Measurements from ENCODE around the gene GSK3A. TPM values are rescaled to one million over a fixed set of nuclear protein-coding genes. Genes with fewer than 3 reads are reported as not detected.
A peak's percentile ranks its signal among the peaks of the same experiment; 100 is the strongest.

GSK3A gene
- total RNA-seq, 1 experiment from 2014 or later, result 44.6 TPM

DNA sequence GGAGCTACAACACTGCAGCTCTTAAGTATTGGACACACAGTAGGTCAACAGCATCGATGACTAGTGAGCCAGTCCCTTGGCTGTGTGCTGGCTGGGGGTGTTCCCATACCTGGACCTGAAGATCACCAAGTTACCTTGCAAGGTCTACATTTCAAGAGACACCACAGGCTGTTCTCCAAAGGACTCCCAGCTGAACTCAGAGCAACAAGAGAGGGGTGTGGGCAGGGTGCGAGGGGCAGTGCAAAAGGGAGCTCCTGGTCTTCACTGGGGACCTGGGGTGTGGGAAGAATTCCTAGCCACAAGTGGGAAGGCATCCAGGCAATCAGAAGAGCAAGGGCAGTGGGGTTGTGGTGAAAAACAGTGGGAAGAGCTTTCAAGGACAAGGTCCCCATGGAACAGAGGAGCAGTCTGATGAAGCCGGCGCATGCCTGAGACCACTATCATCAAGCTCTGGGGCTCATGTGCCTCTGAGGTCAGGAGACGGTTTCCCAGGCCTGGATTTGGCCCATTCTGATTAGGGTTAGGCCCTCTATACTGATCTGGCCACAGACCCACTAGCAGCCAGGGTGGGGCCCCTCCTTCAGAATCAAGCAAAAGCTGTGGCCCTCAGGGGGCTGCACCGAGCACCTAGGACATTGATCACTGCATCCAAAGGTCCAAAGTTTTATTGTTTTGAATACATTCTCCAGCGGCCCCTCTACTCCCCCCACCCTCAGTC, 4.7 kb upstream of the GSK3A start:
- Histone ChIP-seq H2AFZ (no peak overlapping the region), H3F3A (ENCODE audit: insufficient read depth, low read depth) (peaks cover 23% of the 10 kb centered on the region), H3K4me3 (no peak overlapping the region), H3K4me2 (no peak overlapping the region), H3K27ac (no peak overlapping the region; the same call in 1 of the 2 replicates), H3K36me3 (ENCODE audit: low read depth) (no peaks in the 10 kb centered on the region), H3K4me1 (replicated peaks; ENCODE audit: insufficient read depth) (0 out of 2 replicates have a peak, but pooled peaks cover 6% of the 10 kb centered on the region), H3K9me3 (ENCODE audit: insufficient read depth, low read depth) (no peaks in the 10 kb centered on the region), H3K79me2 (ENCODE audit: low read depth) (peaks cover 20% of the 10 kb centered on the region), H4K20me1 (ENCODE audit: insufficient read depth) (peaks cover 14% of the 10 kb centered on the region; the same call in 1 of the 2 replicates), H3K9me2 (ENCODE audit: insufficient read depth) (no peaks in the 10 kb centered on the region), H3K27me3 (ENCODE audit: insufficient read depth, low read depth) (no peaks in the 10 kb centered on the region)
- ChIA-PET CTCF (interaction anchor here (1.9 kb wide), 1 partner anchor 32 kb away, joined by 7 read pairs; no protein-coding TSS in a partner anchor), POLR2A (ENCODE audit: unreplicated experiment) (interaction anchor here (0.5 to 0.7 kb wide), 4 partner anchors 34 to 1421 kb away, joined by 3 to 11 read pairs (median 5); no protein-coding TSS in a partner anchor)
- no peak for TF ChIP-seq EZH2 (IDR thresholded peaks at IDR 0.05; ENCODE audit: low read depth)
- TF ChIP-seq, protein P1, sequence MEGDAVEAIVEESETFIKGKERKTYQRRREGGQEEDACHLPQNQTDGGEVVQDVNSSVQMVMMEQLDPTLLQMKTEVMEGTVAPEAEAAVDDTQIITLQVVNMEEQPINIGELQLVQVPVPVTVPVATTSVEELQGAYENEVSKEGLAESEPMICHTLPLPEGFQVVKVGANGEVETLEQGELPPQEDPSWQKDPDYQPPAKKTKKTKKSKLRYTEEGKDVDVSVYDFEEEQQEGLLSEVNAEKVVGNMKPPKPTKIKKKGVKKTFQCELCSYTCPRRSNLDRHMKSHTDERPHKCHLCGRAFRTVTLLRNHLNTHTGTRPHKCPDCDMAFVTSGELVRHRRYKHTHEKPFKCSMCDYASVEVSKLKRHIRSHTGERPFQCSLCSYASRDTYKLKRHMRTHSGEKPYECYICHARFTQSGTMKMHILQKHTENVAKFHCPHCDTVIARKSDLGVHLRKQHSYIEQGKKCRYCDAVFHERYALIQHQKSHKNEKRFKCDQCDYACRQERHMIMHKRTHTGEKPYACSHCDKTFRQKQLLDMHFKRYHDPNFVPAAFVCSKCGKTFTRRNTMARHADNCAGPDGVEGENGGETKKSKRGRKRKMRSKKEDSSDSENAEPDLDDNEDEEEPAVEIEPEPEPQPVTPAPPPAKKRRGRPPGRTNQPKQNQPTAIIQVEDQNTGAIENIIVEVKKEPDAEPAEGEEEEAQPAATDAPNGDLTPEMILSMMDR (conservative IDR thresholded peaks at IDR 0.05), result no peak
- no peak for DNase-seq
- intact Hi-C loops (cut with micrococcal nuclease; ENCODE audit: unreplicated experiment), result no loop called here
- no TSS peak for BruUV-seq (replicated peaks)

DNA sequence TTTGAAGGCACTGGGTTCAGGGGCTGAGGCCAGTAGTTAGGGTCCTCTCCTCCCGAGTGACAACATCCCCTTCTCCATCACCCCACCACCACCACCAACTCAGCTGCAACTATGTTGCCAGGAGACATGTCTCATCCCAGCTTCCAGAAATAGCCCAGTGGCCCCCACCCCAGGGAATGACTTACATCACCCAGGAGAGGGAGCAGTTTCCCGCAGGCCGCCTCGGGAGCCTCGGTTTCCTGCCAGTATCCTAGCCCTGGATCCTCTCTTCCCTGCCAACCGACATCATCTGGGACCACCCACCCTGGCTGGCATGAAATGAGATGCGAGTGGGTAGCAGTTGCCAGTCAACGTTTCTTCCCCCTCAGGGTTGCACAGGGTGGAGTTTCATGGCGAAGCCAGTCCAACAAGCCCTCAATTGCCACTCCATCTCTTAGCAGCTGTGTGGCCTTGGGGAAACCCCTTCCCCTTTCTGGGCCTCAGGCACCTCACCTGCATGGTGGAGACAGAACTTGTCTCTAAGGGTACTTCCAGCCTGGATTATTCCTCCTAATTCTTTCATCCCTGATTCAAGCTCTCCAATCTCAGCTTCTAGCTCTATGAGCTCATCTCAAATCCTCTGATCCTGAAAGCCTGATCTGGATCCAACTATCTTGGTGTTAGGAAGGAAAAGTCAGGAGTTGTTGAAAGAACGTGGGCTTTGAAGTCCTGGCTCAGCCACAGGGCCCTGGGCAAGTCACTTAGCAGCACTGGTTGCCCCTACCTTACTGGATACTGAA, 3.9 kb upstream of the GSK3A start:
- Histone ChIP-seq H3K4me2 (no peak overlapping the region), H3K79me2 (ENCODE audit: low read depth) (peaks cover 21% of the 10 kb centered on the region), H2AFZ (no peak overlapping the region), H3K36me3 (ENCODE audit: low read depth) (no peaks in the 10 kb centered on the region), H4K20me1 (ENCODE audit: insufficient read depth) (peaks cover 14% of the 10 kb centered on the region; the same call in 1 of the 2 replicates), H3K9me2 (ENCODE audit: insufficient read depth) (no peaks in the 10 kb centered on the region), H3K4me3 (no peak overlapping the region), H3K9me3 (ENCODE audit: insufficient read depth, low read depth) (no peaks in the 10 kb centered on the region), H3K27me3 (ENCODE audit: insufficient read depth, low read depth) (no peaks in the 10 kb centered on the region), H3K4me1 (replicated peaks; ENCODE audit: insufficient read depth) (peaks cover 9% of the 10 kb centered on the region), H3F3A (ENCODE audit: insufficient read depth, low read depth) (peaks cover 23% of the 10 kb centered on the region), H3K27ac (no peak overlapping the region; the same call in 1 of the 2 replicates)
- ChIA-PET CTCF (interaction anchor here (1.9 kb wide), 1 partner anchor 33 kb away, joined by 7 read pairs; no protein-coding TSS in a partner anchor), POLR2A (ENCODE audit: unreplicated experiment) (interaction anchor here (0.6 to 0.7 kb wide), 2 partner anchors 195 to 1422 kb away, joined by 4 to 6 read pairs; no protein-coding TSS in a partner anchor)
- TF ChIP-seq, protein P1 (conservative IDR thresholded peaks at IDR 0.05), result no peak
- TF ChIP-seq EZH2 (IDR thresholded peaks at IDR 0.05; ENCODE audit: low read depth), result no peak
- DNase-seq, result peak in 1 of 2 experiments; percentile 31
- intact Hi-C loops (cut with micrococcal nuclease; ENCODE audit: unreplicated experiment), result no loop called here
- BruUV-seq (replicated peaks), result no TSS peak

DNA sequence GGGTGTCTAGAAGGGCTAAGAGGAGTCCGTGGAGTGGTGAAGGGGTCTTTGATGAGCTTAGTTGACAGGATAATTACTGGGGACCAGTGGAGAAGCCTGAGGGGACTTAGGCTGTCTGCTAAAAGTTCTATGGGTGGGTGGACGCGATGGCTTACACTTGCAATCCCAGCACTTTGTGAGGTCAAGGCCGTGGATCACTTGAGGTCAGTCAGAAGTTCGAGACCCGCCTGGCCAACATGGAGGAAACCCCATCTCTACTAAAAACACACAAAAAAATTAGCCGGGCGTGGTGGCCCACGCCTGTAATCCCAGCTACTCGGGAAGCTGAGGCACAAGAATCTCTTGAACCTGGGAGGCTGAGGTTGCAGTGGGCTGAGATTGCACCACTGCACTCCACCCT, 2.8 kb upstream of the GSK3A start:
- intact Hi-C loops (cut with micrococcal nuclease; ENCODE audit: unreplicated experiment), result no loop called here
- Histone ChIP-seq H3K79me2 (ENCODE audit: low read depth) (peaks cover 28% of the 10 kb centered on the region), H3K4me1 (replicated peaks; ENCODE audit: insufficient read depth) (peaks cover 17% of the 10 kb centered on the region), H3K9me2 (ENCODE audit: insufficient read depth) (no peaks in the 10 kb centered on the region), H2AFZ (no peak overlapping the region), H4K20me1 (ENCODE audit: insufficient read depth) (peaks cover 6% of the 10 kb centered on the region; the same call in 1 of the 2 replicates), H3K27ac (no peak overlapping the region), H3K4me3 (peak overlapping the region; percentile 88; the same call in 1 of the 2 replicates), H3K4me2 (peak overlapping the region; percentile 65), H3K27me3 (ENCODE audit: insufficient read depth, low read depth) (no peaks in the 10 kb centered on the region), H3K9me3 (ENCODE audit: insufficient read depth, low read depth) (no peaks in the 10 kb centered on the region), H3K36me3 (ENCODE audit: low read depth) (no peaks in the 10 kb centered on the region), H3F3A (ENCODE audit: insufficient read depth, low read depth) (peaks cover 23% of the 10 kb centered on the region)
- no TSS peak for BruUV-seq (replicated peaks)
- ChIA-PET POLR2A (ENCODE audit: unreplicated experiment) (interaction anchor here (0.6 kb wide), 1 partner anchor 82 kb away, joined by 3 read pairs; no protein-coding TSS in a partner anchor), CTCF (interaction anchor here (0.6 kb wide), 1 partner anchor 36 kb away, joined by 5 read pairs; no protein-coding TSS in a partner anchor)
- TF ChIP-seq EZH2 (IDR thresholded peaks at IDR 0.05; ENCODE audit: low read depth), result no peak
- TF ChIP-seq, protein P1 (conservative IDR thresholded peaks at IDR 0.05), result no peak
- DNase-seq, result no peak
